ENCODE measurements around the gene SLC19A1.
"Not testable (repeated sequence)": the region's sequence is repeated elsewhere in the genome, so short reads cannot be mapped to it uniquely, and the experiment has no call there.

SLC19A1 gene

GRCh38 chr21:45576838-45577737, 34.8 kb upstream of the SLC19A1 start:
- peak; percentile 45 for DNase-seq

GRCh38 chr21:45575993-45576837, 34.0 kb upstream of the SLC19A1 start:
- peak; percentile 40 for DNase-seq

GRCh38 chr21:45575304-45575992, 33.2 kb upstream of the SLC19A1 start:
- DNase-seq = no peak

GRCh38 chr21:45574691-45575090, 32.5 kb upstream of the SLC19A1 start:
- peak; percentile 38 for DNase-seq

GRCh38 chr21:45574081-45574501, 31.9 kb upstream of the SLC19A1 start:
- no peak for DNase-seq

- DNase-seq = peak; percentile 38
These were observed 31.3 kb upstream of the SLC19A1 start for GRCh38 chr21:45573452-45574035.

- peak; percentile 37 for DNase-seq
These were observed 30.7 kb upstream of the SLC19A1 start for GRCh38 chr21:45572783-45573451.

- DNase-seq = peak; percentile 46
These were observed 30.0 kb upstream of the SLC19A1 start for GRCh38 chr21:45572231-45572630.

GRCh38 chr21:45571641-45572040, 29.4 kb upstream of the SLC19A1 start:
- DNase-seq = peak; percentile 38

GRCh38 chr21:45570826-45571601, 28.8 kb upstream of the SLC19A1 start:
- DNase-seq = peak; percentile 32

GRCh38 chr21:45570071-45570470, 27.8 kb upstream of the SLC19A1 start:
- DNase-seq = no peak

- DNase-seq = no peak
These were observed 26.1 kb upstream of the SLC19A1 start for GRCh38 chr21:45568383-45568782.

GRCh38 chr21:45564137-45564536, 21.9 kb upstream of the SLC19A1 start:
- peak; percentile 11 for DNase-seq

GRCh38 chr21:45562965-45563364, 20.7 kb upstream of the SLC19A1 start:
- DNase-seq = no peak

GRCh38 chr21:45562402-45562801, 20.2 kb upstream of the SLC19A1 start:
- peak; percentile 13 for DNase-seq

GRCh38 chr21:45561241-45561640, 19.0 kb upstream of the SLC19A1 start:
- not testable (repeated sequence) for DNase-seq

- DNase-seq = peak; percentile 32
These were observed 18.1 kb upstream of the SLC19A1 start for GRCh38 chr21:45560106-45561021.

GRCh38 chr21:45559216-45560105, 17.2 kb upstream of the SLC19A1 start:
- DNase-seq = peak; percentile 52
